HepG2 (cell line): ENCODE measurements around the gene KIRREL3. TPM values are rescaled to one million over a fixed set of nuclear protein-coding genes. Genes with fewer than 3 reads are reported as not detected.
"Not testable (repeated sequence)": the region's sequence is repeated elsewhere in the genome, so short reads cannot be mapped to it uniquely, and the experiment has no call there.

ENCODE experiments used
- ATAC-seq: fragments of 200-7000 bp; cut with Tn5 transposase; 3 replicates; pipeline ENCODE4 v1.9.1; 2020; ENCODE audit warnings: mild to moderate bottlenecking, moderate library complexity
- BruUV-seq: library from RNA; stranded (reverse); fragments of 400-500 nt; replicated peaks from 2 replicates; lab custom pipeline; 2021; lab: Mats Ljungman, UMichigan
- CTCF ChIA-PET: fragments of 300-600 bp; formaldehyde crosslinking; extraction: SDS; loops from one replicate; lab custom pipeline; 2021; ENCODE audit warnings: low total read pairs, inconsistent platforms, low intra/inter-chr PET ratio; lab: Yijun Ruan, JAX
- POLR2A ChIA-PET: fragments of 350-600 bp; sonication (Branson Sonifier 250); formaldehyde crosslinking; loops from one replicate; lab custom pipeline; 2020; ENCODE audit warnings: antibody characterized with exemption, inconsistent platforms; lab: Yijun Ruan, JAX
- DNase-seq: peaks from one replicate; pipeline ENCODE4 v3.0.0-alpha.2; 2015; ENCODE audit warnings: low spot score
- FAIRE-seq: peaks from 3 replicates; lab custom pipeline; 2011; peaks lifted over from hg19 to GRCh38; lab: Jason Lieb, UNC
- H2AFZ ChIP-seq: one replicate; pipeline ENCODE4 v1.6.1; 2011; ENCODE audit warnings: low read length, inconsistent platforms
- H3K27ac ChIP-seq: fragments of 300-600 bp; 3 replicates; pipeline ENCODE4 v1.8.0; 2011; ENCODE audit warnings: mixed run types, mild to moderate bottlenecking, mixed read lengths, low read length, inconsistent platforms; ENCODE audit not compliant: insufficient read depth; ENCODE audit errors: extremely low read length
- H3K27me3 ChIP-seq, 2 experiments: fragments of 200-600 bp in 1 of 2; 2 replicates in 1 of 2; 3 replicates in 1 of 2; pipeline versions ENCODE4 v1.6.0 to v1.8.0; 2011; ENCODE audit warnings: low read length in 2 of 2, mild to moderate bottlenecking in 2 of 2, moderate library complexity in 2 of 2, inconsistent platforms in 1 of 2; ENCODE audit not compliant: insufficient read depth in 2 of 2, control insufficient read depth in 1 of 2
- H3K36me3 ChIP-seq, 2 experiments: fragments of 200-600 bp in 1 of 2; replicated peaks in 1 of 2; 2 replicates in 1 of 2; 3 replicates in 1 of 2; pipeline versions ENCODE4 v1.5.1 to v1.8.0; 2011; ENCODE audit warnings: low read length in 2 of 2, inconsistent platforms in 1 of 2; ENCODE audit not compliant: insufficient read depth in 2 of 2, control insufficient read depth in 1 of 2
- H3K4me1 ChIP-seq: 2 replicates; pipeline ENCODE4 v1.5.1; 2012; ENCODE audit warnings: low read length, inconsistent platforms; ENCODE audit not compliant: insufficient read depth
- H3K4me2 ChIP-seq: 2 replicates; pipeline ENCODE4 v1.6.0; 2011; ENCODE audit warnings: low read depth, low read length, inconsistent platforms
- H3K4me3 ChIP-seq, 3 experiments: fragments of 200-600 bp in 1 of 3; sonication (generic), shearing (Covaris generic) in 1 of 3; replicated peaks in 1 of 3; 2 replicates each; pipeline ENCODE4 v1.5.1; 2011 to 2016; ENCODE audit warnings: low read length in 3 of 3, inconsistent platforms in 2 of 3, low read depth in 2 of 3, mild to moderate bottlenecking in 2 of 3, control low read depth in 1 of 3, mixed read lengths in 1 of 3; ENCODE audit not compliant: insufficient read depth in 1 of 3
- H3K79me2 ChIP-seq: one replicate; pipeline ENCODE4 v1.6.1; 2011; ENCODE audit warnings: low read length, inconsistent platforms; ENCODE audit not compliant: insufficient read depth
- H3K9ac ChIP-seq: 2 replicates; pipeline ENCODE4 v1.6.0; 2011; ENCODE audit warnings: mild to moderate bottlenecking, low read depth, low read length, inconsistent platforms; ENCODE audit not compliant: insufficient read depth
- H3K9me3 ChIP-seq: 2 replicates; pipeline ENCODE4 v1.5.1; 2012; ENCODE audit warnings: mild to moderate bottlenecking, low read length
- H4K20me1 ChIP-seq: 2 replicates; pipeline ENCODE4 v1.6.0; 2011; ENCODE audit warnings: inconsistent platforms, mild to moderate bottlenecking, low read length, moderate library complexity; ENCODE audit not compliant: insufficient read depth
- ZNF335 ChIP-seq: sonication (generic); formaldehyde crosslinking; IDR thresholded peaks from 2 replicates; pipeline ENCODE4 v1.4.0; 2020; ENCODE audit warnings: missing genetic modification reagents
- ZNF451 ChIP-seq: sonication (generic); formaldehyde crosslinking; IDR thresholded peaks from 2 replicates; pipeline ENCODE4 v1.5.0; 2020; ENCODE audit warnings: mild to moderate bottlenecking, missing genetic modification reagents
- ZNF557 ChIP-seq: sonication (generic); formaldehyde crosslinking; IDR thresholded peaks from 2 replicates; pipeline ENCODE4 v1.4.0; 2020; ENCODE audit warnings: missing genetic modification reagents
- WGBS: methylation state at CpG from one replicate; pipeline ENCODE4 v1.1.6; 2017; ENCODE audit warnings: low lambda C conversion rate; 5-methylcytosine and 5-hydroxymethylcytosine counted together
- in situ Hi-C: cut with HindIII; loops from 2 replicates; pipeline ENCODE4 v1.10.0; 2017; ENCODE audit warnings: low pct_unique_long_range_greater_than_20kb; ENCODE audit not compliant: extremely low pct_ligation_motif_present
- intact Hi-C: fragments of 100-400 bp; cut with micrococcal nuclease; formaldehyde crosslinking; loops from one replicate; pipeline ENCODE4 v1.10.0; 2022; ENCODE audit not compliant: unreplicated experiment
- microRNA-seq: library from miRNA; unstranded; fragments of <30 nt; microRNA quantifications from one replicate; pipeline ENCODE4, GENCODE V29; 2020
- polyA plus RNA-seq, 8 experiments: library from polyadenylated mRNA; depleted of rRNA in 3 of 8; stranded (reverse) in 7 of 8; unstranded in 1 of 8; fragments of >200 nt; fragmentation: Illumina TruSeq in 4 of 8; extraction: Trizol in 4 of 8; gene quantifications; 2 replicates each; pipeline versions ENCODE4 v1.2.1 to v1.2.3, GENCODE V29; 2011 to 2016; ENCODE audit warnings: low read depth in 4 of 8, missing spikeins in 1 of 8, mixed read lengths in 1 of 8; ENCODE audit not compliant: insufficient read depth in 1 of 8
- small RNA-seq, 3 experiments: library from RNA; depleted of rRNA; stranded (forward); fragments of <200 nt; gene quantifications; one replicate each; pipeline ENCODE3, GENCODE V24; 2012; ENCODE audit warnings: low read depth in 2 of 3, low replicate concordance in 1 of 3; ENCODE audit not compliant: insufficient read length in 3 of 3, insufficient read depth in 2 of 3
- total RNA-seq, 5 experiments: library from RNA; depleted of rRNA; stranded (reverse); fragments of >200 nt; fragmentation: Illumina TruSeq; extraction: Trizol; gene quantifications; 2 replicates each; pipeline ENCODE4 v1.2.3, GENCODE V29; 2016; ENCODE audit warnings: low read depth in 1 of 5

Gene KIRREL3
- total and polyA plus RNA-seq, 2 of the 13 experiments (the other 11 are each of a cell fraction or from before 2014, with no cell fraction given) = not detected

- TF ChIP-seq ZNF451 (no peak), ZNF557 (CRISPR knock-in tag) (no peak), ZNF335 (CRISPR knock-in tag) (no peak)
These were observed 624.8 kb downstream of the KIRREL3 start (continued) for GRCh38 chr11:126375726-126376125.

GRCh38 chr11:126374562-126375300 lies 625.8 kb downstream of the KIRREL3 start:
- H3K27ac ChIP-seq, BruUV-seq, H3K4me3 ChIP-seq, DNase-seq, H2AFZ ChIP-seq, H3K27me3 ChIP-seq, H3K9me3 ChIP-seq, H3K4me1 ChIP-seq, FAIRE-seq, in situ Hi-C loops, H3K4me2 ChIP-seq, CTCF ChIA-PET, H3K9ac ChIP-seq, intact Hi-C loops, H4K20me1 ChIP-seq, H3K36me3 ChIP-seq: not testable (repeated sequence)
- peak; percentile 23; the same call in 1 of the 3 replicates for ATAC-seq
- POLR2A ChIA-PET = interaction anchor here (0.6 kb wide), 1 partner anchor 66 kb away, joined by 3 read pairs; no protein-coding TSS in a partner anchor
- peaks cover 15% of the 10 kb centered on the region for H3K79me2 ChIP-seq
- WGBS = 96% methylated on average over 15 of the region's 28 CpGs

- H3K27ac ChIP-seq = not testable (repeated sequence)
These were observed 627.0 kb downstream of the KIRREL3 start for GRCh38 chr11:126373389-126374066.

More at GRCh38 chr11:126373389-126374066, 627.0 kb downstream of the KIRREL3 start:
- DNase-seq, H3K9ac ChIP-seq, H3K4me3 ChIP-seq, in situ Hi-C loops, CTCF ChIA-PET, H2AFZ ChIP-seq, POLR2A ChIA-PET, H3K36me3 ChIP-seq, BruUV-seq, H3K27me3 ChIP-seq, ATAC-seq, H4K20me1 ChIP-seq, H3K4me2 ChIP-seq, FAIRE-seq, H3K9me3 ChIP-seq, H3K4me1 ChIP-seq, intact Hi-C loops: not testable (repeated sequence)
- WGBS = 88% methylated on average over 9 of the region's 12 CpGs
- peaks cover 12% of the 10 kb centered on the region for H3K79me2 ChIP-seq

Small RNAs within 50 kb of the gene (microRNA-seq; reads per million reads assigned to microRNA genes)
- not detected for gene MIR3167

Small RNAs within 50 kb of the gene (small RNA-seq; reads per million reads assigned to genes)
- gene AP001318.3 (0 reads per million in 3 experiments), gene MIR3167 (0 reads per million in 3 experiments)
